Measurements from ENCODE around the gene MED22. TPM values are rescaled to one million over a fixed set of nuclear protein-coding genes. Genes with fewer than 3 reads are reported as not detected.

Gene MED22
- total RNA-seq, 1 experiment from 2014 or later = 60.1 TPM

DNA sequence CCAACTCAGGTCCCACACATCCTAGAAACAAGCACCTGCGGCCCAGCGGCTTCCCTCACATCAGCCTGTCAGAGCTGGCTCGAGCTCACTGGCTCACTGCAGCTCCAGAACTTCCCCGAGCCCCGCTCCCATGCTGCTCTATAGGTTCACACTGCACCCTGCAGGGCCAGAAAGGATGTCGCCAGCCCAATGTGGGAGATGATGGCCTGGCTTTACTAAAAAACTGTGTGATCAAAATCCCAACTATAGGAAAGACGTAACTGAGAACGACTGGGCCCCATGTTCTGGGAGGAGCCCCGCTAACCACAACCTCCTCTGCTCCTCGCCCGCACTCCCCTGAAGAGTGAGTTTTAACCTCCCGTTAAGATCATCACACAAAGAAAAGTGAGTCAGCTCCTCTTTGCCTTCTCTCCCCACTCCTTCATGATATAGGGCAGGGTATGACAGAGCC, 23.4 kb upstream of the MED22 start:
- Mint-ChIP-seq H3K36me3 (ENCODE audit: insufficient read depth, unreplicated experiment) (peaks cover 81% of the 10 kb centered on the region), H3K4me3 (ENCODE audit: unreplicated experiment) (no peak overlapping the region), H3K27ac (ENCODE audit: unreplicated experiment) (no peak overlapping the region), H3K27me3 (ENCODE audit: insufficient read depth, unreplicated experiment) (no peaks in the 10 kb centered on the region), H3K9me3 (ENCODE audit: unreplicated experiment) (no peaks in the 10 kb centered on the region), H3K4me1 (ENCODE audit: low read depth, unreplicated experiment) (peaks cover 24% of the 10 kb centered on the region)
- Histone ChIP-seq H3K4me3 (ENCODE audit: low read depth, low read length) (no peak overlapping the region), H3K9me3 (no peaks in the 10 kb centered on the region), H3K4me1 (peaks cover 6% of the 10 kb centered on the region; the same call in 1 of the 2 replicates), H3K36me3 (ENCODE audit: control insufficient read depth, insufficient read depth, low read length) (peaks cover 9% of the 10 kb centered on the region), H3K27me3 (replicated peaks; ENCODE audit: control insufficient read depth, insufficient read depth, low read length) (no peaks in the 10 kb centered on the region)
- TF ChIP-seq, protein P1, sequence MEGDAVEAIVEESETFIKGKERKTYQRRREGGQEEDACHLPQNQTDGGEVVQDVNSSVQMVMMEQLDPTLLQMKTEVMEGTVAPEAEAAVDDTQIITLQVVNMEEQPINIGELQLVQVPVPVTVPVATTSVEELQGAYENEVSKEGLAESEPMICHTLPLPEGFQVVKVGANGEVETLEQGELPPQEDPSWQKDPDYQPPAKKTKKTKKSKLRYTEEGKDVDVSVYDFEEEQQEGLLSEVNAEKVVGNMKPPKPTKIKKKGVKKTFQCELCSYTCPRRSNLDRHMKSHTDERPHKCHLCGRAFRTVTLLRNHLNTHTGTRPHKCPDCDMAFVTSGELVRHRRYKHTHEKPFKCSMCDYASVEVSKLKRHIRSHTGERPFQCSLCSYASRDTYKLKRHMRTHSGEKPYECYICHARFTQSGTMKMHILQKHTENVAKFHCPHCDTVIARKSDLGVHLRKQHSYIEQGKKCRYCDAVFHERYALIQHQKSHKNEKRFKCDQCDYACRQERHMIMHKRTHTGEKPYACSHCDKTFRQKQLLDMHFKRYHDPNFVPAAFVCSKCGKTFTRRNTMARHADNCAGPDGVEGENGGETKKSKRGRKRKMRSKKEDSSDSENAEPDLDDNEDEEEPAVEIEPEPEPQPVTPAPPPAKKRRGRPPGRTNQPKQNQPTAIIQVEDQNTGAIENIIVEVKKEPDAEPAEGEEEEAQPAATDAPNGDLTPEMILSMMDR (IDR thresholded peaks at IDR 0.05; ENCODE audit: insufficient read depth in 1 of 2, low read depth in 1 of 2, low read length in 1 of 2, severe bottlenecking in 1 of 2, unreplicated experiment in 1 of 2) = no peak
- DNase-seq = no peak
- intact Hi-C loops (cut with micrococcal nuclease; ENCODE audit: unreplicated experiment) = no loop called here
- ChIA-PET POLR2A (no interaction called here), CTCF (interaction anchor here (0.8 to 1.1 kb wide), 2 partner anchors 16 to 186 kb away, joined by 3 to 5 read pairs; partner anchors contain the start of gene SURF1)
- BruUV-seq (replicated peaks) = no TSS peak

DNA sequence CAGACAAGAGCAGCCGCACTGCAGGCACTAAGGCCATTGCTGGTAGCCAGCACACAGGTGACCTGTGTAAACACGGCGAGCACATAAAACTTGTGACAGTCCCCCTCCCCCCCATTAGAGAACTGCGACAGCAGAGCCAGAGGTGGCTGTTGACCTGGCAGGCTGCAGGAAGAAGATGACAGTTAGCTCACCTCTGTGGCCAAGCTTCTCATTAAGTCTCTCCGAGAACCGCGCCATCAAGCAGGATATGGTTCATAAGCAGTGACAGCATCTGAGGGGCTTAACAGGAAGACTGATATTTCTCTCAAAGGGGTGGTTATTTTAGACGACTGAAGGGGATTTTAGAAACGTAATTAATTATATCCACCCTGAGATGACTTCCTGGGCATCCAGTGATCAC, 22.8 kb upstream of the MED22 start:
- ChIA-PET POLR2A (interaction anchor here (1.4 kb wide), 1 partner anchor 22 kb away, joined by 6 read pairs; the partner anchor contains the start of genes MED22 and RPL7A), CTCF (interaction anchor here (1.1 kb wide), 1 partner anchor 185 kb away, joined by 5 read pairs; no protein-coding TSS in a partner anchor)
- intact Hi-C loops (cut with micrococcal nuclease; ENCODE audit: unreplicated experiment) = no loop called here
- TF ChIP-seq, protein P1 (IDR thresholded peaks at IDR 0.05; ENCODE audit: insufficient read depth in 1 of 2, low read depth in 1 of 2, low read length in 1 of 2, severe bottlenecking in 1 of 2, unreplicated experiment in 1 of 2) = no peak
- no peaks in the 10 kb centered on the region for H3K9me3 Mint-ChIP-seq (ENCODE audit: unreplicated experiment)
- H3K4me3 Mint-ChIP-seq (ENCODE audit: unreplicated experiment) = no peak overlapping the region
- H3K27me3 ChIP-seq (replicated peaks; ENCODE audit: control insufficient read depth, insufficient read depth, low read length) = no peaks in the 10 kb centered on the region
- H3K4me1 ChIP-seq = peaks cover 6% of the 10 kb centered on the region; the same call in 1 of the 2 replicates
- no peaks in the 10 kb centered on the region for H3K9me3 ChIP-seq
- BruUV-seq (replicated peaks) = no TSS peak
- H3K27ac Mint-ChIP-seq (ENCODE audit: unreplicated experiment) = no peak overlapping the region
- peaks cover 24% of the 10 kb centered on the region for H3K4me1 Mint-ChIP-seq (ENCODE audit: low read depth, unreplicated experiment)
- peaks cover 85% of the 10 kb centered on the region for H3K36me3 Mint-ChIP-seq (ENCODE audit: insufficient read depth, unreplicated experiment)
- H3K4me3 ChIP-seq (ENCODE audit: low read depth, low read length) = no peak overlapping the region
- DNase-seq = no peak
- peaks cover 10% of the 10 kb centered on the region for H3K36me3 ChIP-seq (ENCODE audit: control insufficient read depth, insufficient read depth, low read length)
- no peaks in the 10 kb centered on the region for H3K27me3 Mint-ChIP-seq (ENCODE audit: insufficient read depth, unreplicated experiment)

DNA sequence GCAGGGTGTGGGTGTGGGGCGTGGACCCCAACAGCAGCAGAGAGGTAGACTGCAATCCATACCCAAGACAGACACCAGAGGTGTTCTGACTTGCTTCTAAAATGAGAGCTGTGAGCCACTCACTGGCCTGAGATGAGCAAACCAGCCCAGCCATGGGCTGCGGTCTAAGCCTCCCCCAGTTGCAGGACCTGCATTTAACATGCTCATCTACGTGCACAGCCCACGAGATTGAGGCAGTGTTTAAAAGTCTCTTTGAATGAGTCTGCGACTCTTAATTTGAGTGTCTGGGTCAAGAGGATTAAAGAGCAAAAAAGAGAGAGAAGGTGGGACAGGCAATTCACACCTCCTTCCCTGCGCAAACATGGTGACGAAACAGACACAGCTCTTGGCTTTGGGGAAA, 22.0 kb upstream of the MED22 start:
- Histone ChIP-seq H3K4me3 (ENCODE audit: low read depth, low read length) (no peak overlapping the region), H3K27me3 (replicated peaks; ENCODE audit: control insufficient read depth, insufficient read depth, low read length) (no peaks in the 10 kb centered on the region), H3K36me3 (ENCODE audit: control insufficient read depth, insufficient read depth, low read length) (peaks cover 12% of the 10 kb centered on the region), H3K4me1 (peaks cover 6% of the 10 kb centered on the region; the same call in 1 of the 2 replicates), H3K9me3 (no peaks in the 10 kb centered on the region)
- Mint-ChIP-seq H3K27me3 (ENCODE audit: insufficient read depth, unreplicated experiment) (no peaks in the 10 kb centered on the region), H3K9me3 (ENCODE audit: unreplicated experiment) (no peaks in the 10 kb centered on the region), H3K4me1 (ENCODE audit: low read depth, unreplicated experiment) (peaks cover 24% of the 10 kb centered on the region), H3K27ac (ENCODE audit: unreplicated experiment) (no peak overlapping the region), H3K4me3 (ENCODE audit: unreplicated experiment) (no peak overlapping the region), H3K36me3 (ENCODE audit: insufficient read depth, unreplicated experiment) (peaks cover 88% of the 10 kb centered on the region)
- no peak for DNase-seq
- BruUV-seq (replicated peaks) = no TSS peak
- TF ChIP-seq, protein P1 (IDR thresholded peaks at IDR 0.05; ENCODE audit: insufficient read depth in 1 of 2, low read depth in 1 of 2, low read length in 1 of 2, severe bottlenecking in 1 of 2, unreplicated experiment in 1 of 2) = no peak
- POLR2A ChIA-PET = interaction anchor here (1.4 kb wide), 1 partner anchor 22 kb away, joined by 6 read pairs; the partner anchor contains the start of genes MED22 and RPL7A
- intact Hi-C loops (cut with micrococcal nuclease; ENCODE audit: unreplicated experiment) = no loop called here
- CTCF ChIA-PET = no interaction called here
